Sigmoid colon (tissue), 7 donors: ENCODE results near the gene TGM4. TPM values are rescaled to one million over a fixed set of nuclear protein-coding genes. Genes with fewer than 3 reads are reported as not detected.

Experiments
- DNase-seq: peaks from one replicate; pipeline ENCODE4 v3.0.0-alpha.2; 2019
- H3K27ac ChIP-seq, 4 donors: fragments of 200-600 bp; sonication (generic); one replicate each; pipeline ENCODE4 v1.5.1; 2016 to 2019; ENCODE audit warnings: mild to moderate bottlenecking in 1 of 4
- H3K27me3 ChIP-seq, 3 donors: fragments of 200-600 bp; sonication (generic); one replicate each; pipeline ENCODE4 v1.5.1; 2019; ENCODE audit warnings: mild to moderate bottlenecking in 1 of 3
- H3K36me3 ChIP-seq, 4 donors: fragments of 200-600 bp; sonication (generic); one replicate each; pipeline ENCODE4 v1.5.1; 2016 to 2019
- H3K4me1 ChIP-seq, 4 donors: fragments of 200-600 bp; sonication (generic); one replicate each; pipeline ENCODE4 v1.5.1; 2017 to 2019
- H3K4me3 ChIP-seq, 4 donors: fragments of 200-600 bp; sonication (generic); one replicate each; pipeline ENCODE4 v1.5.1; 2017 to 2019; ENCODE audit warnings: mild to moderate bottlenecking in 2 of 4, moderate library complexity in 1 of 4
- H3K9me3 ChIP-seq, 4 donors: fragments of 200-600 bp in 3 of 4; sonication (generic) in 3 of 4; one replicate each; pipeline versions ENCODE4 v1.5.1 to v1.6.1; 2013 to 2019
- CTCF ChIP-seq, 4 experiments: fragments of 450-650 bp in 3 of 4; fragments of 200-600 bp in 1 of 4; IDR thresholded peaks; one replicate each; pipeline ENCODE4 v1.5.1; 2016 to 2019; ENCODE audit warnings: antibody characterized with exemption in 4 of 4, mild to moderate bottlenecking in 3 of 4, moderate library complexity in 2 of 4
- EP300 ChIP-seq, 4 donors: sonication (generic); formaldehyde crosslinking; IDR thresholded peaks; one replicate each; pipeline ENCODE4 v1.6.1; 2017; ENCODE audit warnings: antibody characterized with exemption in 4 of 4
- POLR2A ChIP-seq, 2 donors: fragments of 450-650 bp; IDR thresholded peaks; one replicate each; pipeline ENCODE4 v1.6.1; 2016; ENCODE audit warnings: antibody characterized with exemption in 2 of 2, mild to moderate bottlenecking in 2 of 2, moderate library complexity in 2 of 2
- POLR2AphosphoS5 ChIP-seq, 4 donors: sonication (generic); formaldehyde crosslinking; IDR thresholded peaks; one replicate each; pipeline ENCODE4 v1.6.1; 2017; ENCODE audit warnings: antibody characterized with exemption in 4 of 4
- WGBS, 2 donors: extraction: QIAGEN DNeasy Blood & Tissue Kit; methylation state at CpG; one replicate each; pipeline ENCODE4 v1.1.7; 2013; 5-methylcytosine and 5-hydroxymethylcytosine counted together
- intact Hi-C: fragments of 100-400 bp; cut with DNase I; formaldehyde crosslinking; loops from one replicate; pipeline ENCODE4 v1.15.1; 2023
- polyA plus RNA-seq, 3 donors: library from polyadenylated mRNA; stranded (reverse); fragments of 200-250 nt; gene quantifications; one replicate each; pipeline ENCODE4 v1.2.3, GENCODE V29; 2013
- total RNA-seq, 4 donors: library from RNA; depleted of rRNA; stranded (reverse); fragments of >200 nt; gene quantifications; one replicate each; pipeline ENCODE4 v1.1.0, GENCODE V29; 2016
- donor health status: healthy with polysubstance abuse.
- donor health status: Bipolar disorder and iron deficiency.
- donor health status: healthy.

The TGM4 gene
- total and polyA plus RNA-seq, 7 donors: not detected

GRCh38 chr3:44923632-44924456 lies 49.4 kb downstream of the TGM4 start:
- H3K36me3 ChIP-seq: peaks cover 0 to 47% (median 17%) of the 10 kb centered on the region in 4 donors
- DNase-seq: no peak
- H3K4me3 ChIP-seq: no peak overlapping the region
- peaks cover 0 to 6% (median 0%) of the 10 kb centered on the region in 4 donors for H3K4me1 ChIP-seq
- WGBS, 2 donors: 89 to 94% methylated on average over 3 of the region's 3 CpGs
- H3K27me3 ChIP-seq: no peaks in the 10 kb centered on the region
- no peaks in the 10 kb centered on the region for H3K9me3 ChIP-seq
- intact Hi-C loops: no loop called here
- TF ChIP-seq POLR2A (IDR thresholded peaks at IDR 0.05) (no peak), CTCF (IDR thresholded peaks at IDR 0.05) (no peak)
- no peak overlapping the region for H3K27ac ChIP-seq

GRCh38 chr3:44924457-44925084 lies 50.2 kb downstream of the TGM4 start:
- Histone ChIP-seq H3K4me3 (no peak overlapping the region), H3K27ac (no peak overlapping the region), H3K9me3 (no peaks in the 10 kb centered on the region), H3K36me3 (peaks cover 0 to 54% (median 22%) of the 10 kb centered on the region in 4 donors), H3K27me3 (no peaks in the 10 kb centered on the region), H3K4me1 (peaks cover 0 to 6% (median 0%) of the 10 kb centered on the region in 4 donors)
- no peak for DNase-seq
- no peak for TF ChIP-seq POLR2A (IDR thresholded peaks at IDR 0.05)
- TF ChIP-seq CTCF (IDR thresholded peaks at IDR 0.05): no peak
- TF ChIP-seq EP300 (IDR thresholded peaks at IDR 0.05): no peak
- no peak for TF ChIP-seq POLR2AphosphoS5 (IDR thresholded peaks at IDR 0.05)
- intact Hi-C loops: no loop called here
- 86 to 93% methylated on average over 5 of the region's 5 CpGs for WGBS, 2 donors

GRCh38 chr3:44926172-44926571 lies 51.8 kb downstream of the TGM4 start:
- Histone ChIP-seq H3K27ac (no peak overlapping the region), H3K4me3 (no peak overlapping the region), H3K9me3 (no peaks in the 10 kb centered on the region), H3K36me3 (peaks cover 0 to 65% (median 26%) of the 10 kb centered on the region in 4 donors), H3K27me3 (no peaks in the 10 kb centered on the region), H3K4me1 (peaks cover 0 to 6% (median 0%) of the 10 kb centered on the region in 4 donors)
- DNase-seq: peak; percentile 39
- WGBS, 2 donors: 96% methylated on average over 10 of the region's 10 CpGs
- no peak for TF ChIP-seq POLR2AphosphoS5 (IDR thresholded peaks at IDR 0.05)
- TF ChIP-seq EP300 (IDR thresholded peaks at IDR 0.05): no peak
- TF ChIP-seq CTCF (IDR thresholded peaks at IDR 0.05): no peak
- no peak for TF ChIP-seq POLR2A (IDR thresholded peaks at IDR 0.05)
- intact Hi-C loops: no loop called here

GRCh38 chr3:44926921-44927320 lies 52.5 kb downstream of the TGM4 start:
- Histone ChIP-seq H3K9me3 (no peaks in the 10 kb centered on the region), H3K27ac (no peak overlapping the region), H3K36me3 (peaks cover 0 to 67% (median 26%) of the 10 kb centered on the region in 4 donors), H3K4me1 (peaks cover 0 to 6% (median 0%) of the 10 kb centered on the region in 4 donors), H3K27me3 (no peaks in the 10 kb centered on the region), H3K4me3 (no peak overlapping the region)
- DNase-seq: peak; percentile 15
- WGBS, 2 donors: 94 to 95% methylated on average over 7 of the region's 7 CpGs
- intact Hi-C loops: no loop called here
- no peak for TF ChIP-seq EP300 (IDR thresholded peaks at IDR 0.05)
- TF ChIP-seq POLR2AphosphoS5 (IDR thresholded peaks at IDR 0.05): no peak
- TF ChIP-seq CTCF (IDR thresholded peaks at IDR 0.05): no peak
- TF ChIP-seq POLR2A (IDR thresholded peaks at IDR 0.05): no peak
